Measurements from ENCODE around the gene BAMBI.

BAMBI gene

DNA sequence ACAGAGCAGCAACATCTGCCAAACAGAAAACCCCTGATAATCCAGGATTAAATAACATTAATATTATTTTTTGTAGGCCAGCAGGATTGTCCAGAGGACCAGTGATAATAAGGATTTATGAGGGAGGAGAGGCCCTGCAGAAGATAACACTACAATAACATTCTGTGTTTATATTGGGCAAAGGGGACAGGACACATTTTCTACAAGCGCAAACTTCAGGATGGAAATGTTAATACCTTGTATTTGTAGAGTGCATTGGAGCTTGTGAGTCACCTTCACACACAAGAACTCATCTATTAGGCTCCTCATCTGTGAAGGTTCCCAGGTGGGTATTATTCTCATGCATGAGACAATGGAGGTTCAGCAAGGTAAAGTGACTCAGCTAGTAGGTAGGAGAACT is 51.0 kb downstream of the BAMBI start:
- H3K27ac ChIP-seq: no peak overlapping the region
- DNase-seq (ENCODE audit: low read depth, low spot score): peak; percentile 6

GRCh38 chr10:28730031-28730778 is 52.9 kb downstream of the BAMBI start:
- DNase-seq (ENCODE audit: low read depth, low spot score): no peak
- H3K27ac ChIP-seq: no peak overlapping the region

DNA sequence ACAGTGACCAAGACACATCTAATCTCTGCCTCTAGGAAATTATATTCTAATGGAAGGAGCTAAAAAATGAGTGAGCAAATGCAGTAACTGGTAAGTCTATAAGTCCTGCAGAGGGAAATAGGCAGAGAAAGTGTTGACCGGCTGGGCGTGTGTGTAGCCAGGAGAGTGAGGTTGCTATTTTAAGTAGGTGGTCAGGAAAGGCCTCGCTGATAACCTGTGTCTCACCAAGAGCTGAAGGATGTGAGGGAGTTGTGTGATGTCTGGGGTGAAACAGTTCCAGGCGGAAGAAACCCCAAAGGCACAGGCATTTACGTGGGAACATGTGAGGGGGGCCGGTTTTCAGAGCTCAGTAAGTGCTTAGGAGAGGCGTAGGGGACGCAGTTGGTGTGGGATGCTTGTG is 54.8 kb downstream of the BAMBI start:
- H3K27ac ChIP-seq: no peak overlapping the region
- DNase-seq (ENCODE audit: low read depth, low spot score): no peak
